NCI-H226 (cell line): ENCODE measurements around the gene PCSK5.

Experiments
- DNase-seq: peaks from one replicate; pipeline ENCODE4 v3.0.0-alpha.2; 2015

The PCSK5 gene

GRCh38 chr9:76092572-76092971 is 202.1 kb downstream of the PCSK5 start:
- DNase-seq, result no peak

DNA sequence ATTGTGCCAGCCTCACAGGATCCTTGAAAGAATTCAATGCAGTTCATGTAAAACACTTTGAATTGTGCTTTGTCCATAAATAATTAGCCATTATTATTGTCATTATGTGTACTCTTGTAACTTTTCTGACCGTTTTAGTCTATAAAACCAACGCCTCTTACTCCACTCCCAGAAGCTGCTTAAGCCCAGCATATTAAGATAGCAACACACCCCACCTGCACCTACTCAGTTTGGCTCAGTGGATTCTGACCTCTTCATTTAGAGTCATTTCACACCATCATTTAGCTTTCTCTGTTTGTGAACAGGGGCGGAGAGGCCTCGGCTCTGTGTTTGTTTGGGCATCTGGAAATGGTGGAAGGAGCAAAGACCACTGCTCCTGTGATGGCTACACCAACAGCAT is 205.1 kb downstream of the PCSK5 start:
- DNase-seq, result no peak

DNA sequence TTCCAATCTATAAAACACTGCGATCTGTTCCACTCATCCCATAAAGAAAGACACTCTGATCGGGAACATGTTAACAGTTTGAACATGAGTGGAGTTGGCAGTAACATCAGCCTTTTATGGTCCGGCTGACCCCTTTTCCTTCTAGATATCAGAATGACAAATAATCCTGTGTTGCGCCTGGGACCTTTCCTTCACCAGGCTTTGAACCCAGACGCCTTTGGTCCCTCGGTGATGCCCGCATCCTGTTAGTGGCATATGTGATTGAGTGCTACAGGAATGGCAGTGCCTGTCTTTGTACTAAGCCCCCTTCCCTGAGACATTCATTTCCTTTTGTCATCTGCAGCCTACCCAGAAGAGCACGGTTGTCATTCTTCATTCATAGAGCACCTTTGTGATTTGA is 209.0 kb downstream of the PCSK5 start:
- no peak for DNase-seq

DNA sequence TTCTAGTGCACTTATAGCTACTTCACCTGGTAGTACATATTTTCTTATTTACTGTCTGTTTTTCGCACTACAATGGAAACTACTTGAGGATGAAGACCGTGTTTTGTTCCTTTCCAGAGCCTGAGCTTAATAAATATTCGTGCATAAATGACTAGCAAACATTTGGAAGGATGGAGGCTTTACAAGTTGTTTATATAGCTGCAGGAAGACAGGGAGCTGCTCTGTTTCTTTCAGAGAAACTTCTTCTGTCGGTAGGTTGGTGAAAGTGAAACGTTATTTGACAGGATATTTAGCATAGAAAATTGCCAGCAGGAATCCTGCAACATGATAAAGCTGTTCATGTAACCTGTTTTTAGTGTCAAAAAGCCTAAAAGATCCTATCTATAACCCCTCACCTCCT is 210.6 kb downstream of the PCSK5 start:
- DNase-seq, result no peak

DNA sequence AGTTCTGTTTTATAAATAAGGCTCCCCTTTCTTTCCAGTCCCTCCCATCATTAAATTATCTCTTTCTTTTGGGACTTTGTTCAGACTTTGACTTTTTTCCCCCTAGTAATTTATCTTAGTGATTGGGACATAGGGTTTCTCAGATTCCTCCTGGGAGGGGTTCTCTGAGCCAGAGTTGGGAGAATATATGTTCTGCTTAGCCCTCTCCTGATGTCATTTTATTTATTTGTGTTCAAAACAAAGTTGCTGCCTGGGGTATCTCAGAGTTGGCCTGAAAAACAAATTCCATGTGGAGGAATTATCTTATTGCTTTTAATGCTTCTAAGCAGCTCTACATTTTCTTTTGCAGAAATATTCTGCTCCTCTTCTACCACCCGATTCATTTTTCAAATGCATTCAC is 211.0 kb downstream of the PCSK5 start:
- DNase-seq, result no peak

- no peak for DNase-seq
Observed at GRCh38 chr9:76101947-76102346, 211.5 kb downstream of the PCSK5 start.

- DNase-seq, result no peak
Observed at GRCh38 chr9:76103531-76104315, 213.2 kb downstream of the PCSK5 start.

DNA sequence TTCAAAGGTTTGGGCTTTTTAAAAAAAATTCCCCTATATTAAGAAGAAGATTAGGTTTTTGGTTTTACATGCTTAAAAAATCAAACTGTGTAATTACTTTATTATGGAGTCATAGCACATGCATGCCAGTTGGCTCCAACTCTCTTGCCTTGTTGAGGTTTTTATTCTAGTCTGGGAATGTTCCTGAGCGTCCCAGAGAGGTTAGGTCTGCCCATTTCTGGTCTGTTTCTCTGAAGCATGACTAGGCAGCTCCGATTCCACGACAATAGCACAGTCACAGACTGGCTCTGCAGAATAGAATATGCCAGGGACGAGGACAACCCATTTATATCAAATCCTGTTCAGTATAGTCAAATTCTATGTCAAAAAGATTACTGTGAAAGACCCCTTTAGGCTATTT is 217.0 kb downstream of the PCSK5 start:
- DNase-seq, result no peak

GRCh38 chr9:76109953-76110352 is 219.5 kb downstream of the PCSK5 start:
- DNase-seq, result no peak

DNA sequence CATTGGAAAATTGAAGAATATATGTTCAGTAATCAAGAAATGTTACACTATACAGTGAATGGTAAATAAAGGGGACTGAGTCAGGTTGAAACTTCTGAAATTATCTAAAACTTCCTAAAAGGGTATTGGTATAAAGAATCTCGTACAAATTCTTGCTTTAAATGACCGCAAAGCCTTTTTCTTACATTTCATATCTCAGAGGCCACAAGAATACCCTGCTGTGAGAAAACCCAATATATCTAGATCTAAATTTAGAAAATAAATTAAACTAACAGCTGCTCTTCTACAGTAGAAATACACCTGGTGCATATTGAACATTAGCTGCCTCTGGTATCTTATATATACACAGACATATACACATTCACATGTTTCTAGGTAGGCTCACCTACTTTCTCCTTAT is 221.7 kb downstream of the PCSK5 start:
- no peak for DNase-seq

DNA sequence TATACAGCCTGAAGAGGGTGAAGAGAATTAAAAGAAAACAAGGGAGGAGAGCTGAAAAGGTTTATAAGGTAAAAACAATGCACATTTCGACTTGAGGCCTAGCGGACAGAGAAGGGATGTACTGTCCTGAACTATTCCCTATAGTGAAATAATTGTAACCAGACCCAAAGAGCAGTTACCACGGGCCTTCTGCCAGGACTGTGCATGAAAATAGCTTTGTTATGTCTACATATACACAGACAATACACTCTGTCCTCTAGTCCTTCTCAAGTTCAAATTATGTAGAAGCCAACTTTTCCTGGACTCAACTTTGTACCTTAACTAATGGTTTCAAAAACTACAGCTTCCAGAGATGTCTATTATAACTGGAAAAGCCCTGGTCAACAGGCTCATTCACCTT is 223.7 kb downstream of the PCSK5 start:
- DNase-seq, result no peak

DNA sequence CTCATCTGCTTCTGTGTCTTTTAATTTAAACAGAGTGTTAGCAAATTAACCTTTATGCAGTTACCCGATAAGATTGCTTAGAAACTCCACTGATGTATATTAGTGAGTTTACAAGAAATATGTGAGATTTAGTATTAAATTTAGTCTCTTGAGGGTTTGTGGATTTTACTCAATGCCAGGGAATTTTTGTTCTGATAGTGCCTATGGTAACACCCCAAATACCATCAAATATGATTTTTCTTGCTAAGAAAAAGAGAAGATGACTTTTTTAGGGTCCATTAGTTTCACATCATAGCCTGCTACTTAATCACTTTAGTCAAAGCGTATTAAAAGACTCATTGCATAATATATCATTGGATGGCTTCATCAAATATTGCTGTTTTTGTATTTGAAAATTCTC is 224.9 kb downstream of the PCSK5 start:
- DNase-seq, result peak; percentile 14

DNA sequence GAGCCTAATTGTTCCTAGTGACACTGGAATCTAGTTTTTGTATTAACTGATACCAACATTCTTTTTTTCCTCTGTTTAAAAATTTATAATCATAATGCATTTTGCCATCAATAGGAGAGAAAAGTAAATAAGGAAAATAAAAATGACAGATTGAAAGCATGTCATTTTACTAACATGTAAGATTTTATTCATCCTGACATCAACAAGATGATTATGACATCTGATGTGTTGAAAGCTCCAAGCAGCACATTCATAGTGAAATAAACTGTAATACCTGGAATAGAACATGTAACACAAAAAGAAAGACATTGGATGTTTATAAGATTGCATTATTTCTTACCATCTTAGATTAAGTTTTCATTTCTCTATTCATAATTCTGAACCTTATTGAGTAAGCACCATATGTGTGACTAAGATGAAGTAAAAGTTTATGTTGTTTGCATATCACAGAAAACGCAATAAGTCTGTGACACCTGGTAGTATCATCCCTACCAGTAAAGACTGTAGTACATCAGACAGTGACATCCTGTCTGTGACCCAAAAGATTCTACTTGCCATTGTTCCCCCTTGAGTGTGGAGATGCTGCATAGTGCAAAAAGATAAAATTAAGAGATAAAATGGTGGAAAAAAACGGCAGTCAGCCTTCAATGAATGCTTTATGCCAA is 225.6 kb downstream of the PCSK5 start:
- DNase-seq, result no peak

DNA sequence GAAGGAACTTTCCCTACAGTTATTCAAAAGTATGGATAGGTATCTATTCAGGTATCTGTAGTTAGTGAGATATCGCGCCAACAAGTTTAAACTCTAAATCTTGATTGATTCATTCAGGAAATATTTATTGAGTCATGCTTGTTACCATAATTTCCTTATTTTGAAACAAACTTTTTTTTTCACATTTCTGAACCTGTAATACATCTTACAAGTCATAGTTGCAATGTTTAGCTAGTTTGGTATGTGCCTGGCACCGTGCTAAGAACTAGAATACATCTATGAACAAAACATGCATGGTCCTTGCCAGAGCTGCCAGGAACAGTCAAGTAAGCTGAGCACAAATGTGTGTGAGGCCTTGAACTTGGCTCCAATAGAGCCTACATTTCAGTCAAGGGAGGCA is 226.4 kb downstream of the PCSK5 start:
- no peak for DNase-seq

DNA sequence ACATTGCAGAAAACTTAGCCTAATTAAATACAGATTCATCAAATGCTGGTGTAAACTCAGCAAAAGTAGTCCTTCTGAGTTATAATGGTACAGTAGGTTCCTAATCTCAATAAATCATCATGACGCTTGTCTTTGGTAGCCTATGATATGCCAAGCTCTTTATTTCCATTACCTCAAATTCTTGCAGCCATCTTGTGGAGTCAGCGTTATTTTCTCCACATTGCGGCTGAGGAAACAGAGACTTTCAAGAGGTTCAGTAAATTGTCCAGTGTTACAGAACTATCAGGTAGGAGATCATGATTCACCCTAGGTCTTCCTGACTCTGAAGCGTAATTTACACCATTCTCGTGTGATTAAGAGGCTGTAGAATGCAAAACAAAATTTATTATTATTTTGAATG is 237.2 kb downstream of the PCSK5 start:
- DNase-seq, result no peak

DNA sequence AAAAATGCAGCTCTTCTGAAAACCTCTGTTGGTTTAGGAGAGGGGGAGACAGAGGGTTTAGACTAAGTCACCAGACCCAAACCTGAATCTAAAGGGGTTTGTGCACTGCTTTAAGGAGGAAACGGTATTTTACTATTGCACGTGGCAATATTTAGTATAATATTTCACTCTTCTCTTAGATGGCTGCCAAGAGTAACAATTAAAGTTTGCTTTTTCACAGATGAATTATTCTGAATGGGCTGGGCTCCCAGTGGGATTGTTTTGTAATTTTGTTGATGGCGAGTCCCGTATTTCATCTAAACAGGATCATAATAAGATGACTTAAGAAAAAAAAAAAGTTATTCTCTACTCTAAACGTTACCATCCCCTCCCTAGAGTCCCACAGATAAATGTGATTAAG is 245.4 kb downstream of the PCSK5 start:
- DNase-seq, result no peak

DNA sequence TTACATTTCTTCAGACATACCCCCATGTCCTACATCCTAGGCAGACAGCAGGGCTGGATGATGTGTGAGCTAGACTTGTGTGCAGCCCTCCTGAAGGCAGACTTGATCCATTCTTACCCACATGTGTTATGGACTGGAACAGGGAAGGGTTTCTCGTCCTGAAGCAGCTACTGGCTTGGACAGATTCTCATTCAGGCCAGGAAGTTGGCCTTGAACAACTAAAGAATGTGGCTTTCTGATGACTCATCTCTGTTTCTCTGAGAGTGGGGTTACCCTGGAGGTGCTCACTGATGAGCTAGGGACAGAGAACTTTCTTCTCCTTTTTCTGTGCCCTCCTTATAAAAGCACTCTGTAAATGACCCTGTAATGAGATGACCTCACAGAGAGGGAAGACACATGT is 246.5 kb downstream of the PCSK5 start:
- DNase-seq, result peak; percentile 64

- no peak for DNase-seq
Observed at GRCh38 chr9:76137931-76138330, 247.5 kb downstream of the PCSK5 start.

DNA sequence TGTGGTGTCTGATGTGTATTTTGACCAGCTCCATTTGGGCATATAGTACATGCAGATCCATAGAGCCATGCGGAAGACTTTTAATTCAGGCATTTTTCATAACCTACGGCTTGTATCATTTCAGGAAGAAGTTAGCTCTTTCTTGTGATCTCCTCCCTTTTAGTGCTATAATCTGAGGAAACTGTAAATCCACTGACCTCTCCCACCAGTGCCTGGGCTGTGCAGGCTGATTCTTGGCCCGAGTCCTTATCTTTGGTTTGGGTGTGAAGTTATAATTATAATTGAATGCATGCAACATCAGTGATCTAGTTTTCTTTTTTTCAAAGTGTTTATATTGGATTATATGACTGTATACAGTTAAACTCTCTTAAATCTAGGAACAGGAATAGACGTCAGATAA is 247.9 kb downstream of the PCSK5 start:
- no peak for DNase-seq

DNA sequence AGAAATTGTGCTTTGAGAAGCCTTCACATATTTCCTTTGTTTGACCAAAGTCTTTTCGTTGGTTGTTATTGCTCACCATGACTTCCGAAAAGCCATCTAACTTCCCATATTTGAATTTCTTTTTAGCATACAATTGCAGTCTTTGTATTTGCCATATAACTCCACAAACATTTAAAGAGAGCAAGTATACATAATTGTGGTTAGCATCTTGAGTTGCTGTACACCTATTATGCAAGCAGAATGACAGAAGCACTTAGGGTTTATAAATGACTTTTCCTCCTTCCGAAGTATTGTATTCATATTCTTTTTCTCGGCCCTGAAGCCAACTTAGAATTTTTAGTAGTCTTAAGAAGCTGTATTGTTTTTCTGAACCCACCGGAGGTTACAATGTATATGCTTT is 253.4 kb downstream of the PCSK5 start:
- DNase-seq, result no peak

GRCh38 chr9:76150013-76150412 is 259.5 kb downstream of the PCSK5 start:
- no peak for DNase-seq

DNA sequence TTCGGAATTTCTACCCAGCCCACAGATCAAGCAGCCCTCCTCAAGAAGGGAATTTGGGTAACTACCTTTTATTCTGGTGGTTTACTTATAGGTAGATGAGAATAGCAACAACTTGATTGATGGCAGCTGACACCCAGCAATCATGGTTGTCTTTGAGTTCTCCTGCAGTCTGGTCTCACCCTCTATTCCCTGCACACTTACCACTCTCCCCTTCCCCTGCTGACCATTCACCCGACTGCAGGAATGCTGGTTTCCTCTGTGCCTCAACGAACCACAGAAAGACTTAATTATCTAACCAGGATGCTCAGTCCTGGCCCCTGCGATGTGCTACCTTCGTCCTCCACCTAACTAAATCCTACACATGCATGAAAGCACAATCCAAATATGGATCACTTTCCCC is 260.8 kb downstream of the PCSK5 start:
- DNase-seq, result no peak

DNA sequence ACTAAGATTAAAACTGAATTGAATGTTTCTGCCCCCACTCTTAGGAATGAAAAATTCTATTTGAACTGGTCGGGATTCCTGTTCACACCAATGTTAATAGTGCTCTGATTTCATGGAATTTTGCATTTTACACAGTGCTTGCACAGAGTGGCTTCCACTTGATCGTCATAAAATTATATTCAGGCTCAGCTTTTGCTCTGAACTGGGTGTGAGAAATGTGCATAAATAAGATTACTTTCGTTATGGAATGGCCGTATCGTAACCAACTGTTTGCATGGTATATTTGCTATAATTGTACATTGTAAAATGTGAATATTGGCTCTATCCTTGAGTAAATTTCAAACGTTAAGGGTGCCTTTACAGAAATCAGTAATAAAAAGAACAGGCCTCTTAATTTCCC is 262.9 kb downstream of the PCSK5 start:
- DNase-seq, result no peak

- DNase-seq, result no peak
Observed at GRCh38 chr9:76153902-76154629, 263.6 kb downstream of the PCSK5 start.
